Vagina (tissue), 2 donors: ENCODE results near the gene CPLANE1. TPM values are rescaled to one million over a fixed set of nuclear protein-coding genes. Genes with fewer than 3 reads are reported as not detected.

ENCODE experiments used
- DNase-seq, 2 donors: peaks; one replicate each; pipeline ENCODE4 v3.0.0-alpha.2; 2017; ENCODE audit errors: extremely low spot score in 2 of 2
- H3K27ac ChIP-seq: fragments of 200-600 bp; sonication (generic); one replicate; pipeline ENCODE4 v1.5.1; 2019
- H3K27me3 ChIP-seq: fragments of 200-600 bp; sonication (generic); one replicate; pipeline ENCODE4 v1.5.1; 2019
- H3K36me3 ChIP-seq, 2 donors: fragments of 200-600 bp; sonication (generic); one replicate each; pipeline ENCODE4 v1.5.1; 2017 to 2019
- H3K4me1 ChIP-seq: fragments of 200-600 bp; sonication (generic); one replicate; pipeline ENCODE4 v1.5.1; 2019
- H3K4me3 ChIP-seq, 2 donors: fragments of 200-600 bp; sonication (generic); 1 replicate in 1 of 2; 2 replicates in 1 of 2; pipeline ENCODE4 v1.5.1; 2016 to 2019
- H3K9me3 ChIP-seq: fragments of 200-600 bp; sonication (generic); one replicate; pipeline ENCODE4 v1.5.1; 2019
- POLR2A ChIP-seq, 2 donors: fragments of 450-650 bp; IDR thresholded peaks; one replicate each; pipeline ENCODE4 v1.6.1; 2017; ENCODE audit warnings: antibody characterized with exemption in 2 of 2, mild to moderate bottlenecking in 2 of 2, moderate library complexity in 2 of 2
- POLR2AphosphoS5 ChIP-seq, 2 donors: sonication (generic); formaldehyde crosslinking; IDR thresholded peaks; one replicate each; pipeline ENCODE4 v1.9.0; 2017; ENCODE audit warnings: antibody characterized with exemption in 2 of 2, mild to moderate bottlenecking in 2 of 2, low read depth in 1 of 2; ENCODE audit not compliant: insufficient read depth in 1 of 2
- intact Hi-C: fragments of 100-400 bp; cut with DNase I; formaldehyde crosslinking; loops from one replicate; pipeline ENCODE4 v1.15.1; 2023
- total RNA-seq: library from RNA; depleted of rRNA; stranded (reverse); fragments of >200 nt; gene quantifications from one replicate; pipeline ENCODE4 v1.2.3, GENCODE V29; 2016
- TF ChIP-seq, protein P1 (sequence below), 3 experiments: fragments of 450-650 bp in 2 of 3; fragments of 200-600 bp in 1 of 3; sonication (generic) in 1 of 3; IDR thresholded peaks; one replicate each; pipeline ENCODE4 v1.5.1; 2017 to 2019; ENCODE audit warnings: antibody characterized with exemption in 3 of 3, mild to moderate bottlenecking in 2 of 3, moderate library complexity in 2 of 3

Gene CPLANE1
- total RNA-seq, 1 donor from 2014 or later: 26.5 TPM

DNA sequence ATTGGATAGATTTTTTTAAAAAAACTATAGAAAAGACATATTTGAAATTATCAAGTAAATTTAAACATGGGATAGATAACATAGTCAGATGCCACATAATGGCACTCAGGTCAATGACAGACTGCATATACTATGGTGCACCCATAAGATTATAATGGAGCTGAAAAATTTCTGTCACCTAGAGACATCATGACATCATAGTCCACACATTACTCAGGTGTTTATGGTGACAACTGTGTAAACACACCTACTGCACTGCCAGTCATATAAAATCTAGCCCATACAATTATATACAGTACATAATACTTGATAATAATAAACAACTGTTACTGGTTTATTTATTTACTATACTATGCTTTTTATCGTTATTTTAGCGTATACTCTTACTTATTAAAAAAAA lies 58.6 kb downstream of the CPLANE1 start:
- no peak for DNase-seq
- no peak overlapping the region for H3K27ac ChIP-seq
- no peak overlapping the region for H3K4me3 ChIP-seq
- H3K36me3 ChIP-seq: peaks cover 0 to 20% of the 10 kb centered on the region in 2 donors
- no peaks in the 10 kb centered on the region for H3K4me1 ChIP-seq
- TF ChIP-seq POLR2A (IDR thresholded peaks at IDR 0.05) (no peak), POLR2AphosphoS5 (IDR thresholded peaks at IDR 0.05; ENCODE audit: insufficient read depth in 1 of 2, low read depth in 1 of 2) (no peak)
- TF ChIP-seq, protein P1, sequence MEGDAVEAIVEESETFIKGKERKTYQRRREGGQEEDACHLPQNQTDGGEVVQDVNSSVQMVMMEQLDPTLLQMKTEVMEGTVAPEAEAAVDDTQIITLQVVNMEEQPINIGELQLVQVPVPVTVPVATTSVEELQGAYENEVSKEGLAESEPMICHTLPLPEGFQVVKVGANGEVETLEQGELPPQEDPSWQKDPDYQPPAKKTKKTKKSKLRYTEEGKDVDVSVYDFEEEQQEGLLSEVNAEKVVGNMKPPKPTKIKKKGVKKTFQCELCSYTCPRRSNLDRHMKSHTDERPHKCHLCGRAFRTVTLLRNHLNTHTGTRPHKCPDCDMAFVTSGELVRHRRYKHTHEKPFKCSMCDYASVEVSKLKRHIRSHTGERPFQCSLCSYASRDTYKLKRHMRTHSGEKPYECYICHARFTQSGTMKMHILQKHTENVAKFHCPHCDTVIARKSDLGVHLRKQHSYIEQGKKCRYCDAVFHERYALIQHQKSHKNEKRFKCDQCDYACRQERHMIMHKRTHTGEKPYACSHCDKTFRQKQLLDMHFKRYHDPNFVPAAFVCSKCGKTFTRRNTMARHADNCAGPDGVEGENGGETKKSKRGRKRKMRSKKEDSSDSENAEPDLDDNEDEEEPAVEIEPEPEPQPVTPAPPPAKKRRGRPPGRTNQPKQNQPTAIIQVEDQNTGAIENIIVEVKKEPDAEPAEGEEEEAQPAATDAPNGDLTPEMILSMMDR (IDR thresholded peaks at IDR 0.05): no peak
- H3K27me3 ChIP-seq: no peaks in the 10 kb centered on the region
- no peaks in the 10 kb centered on the region for H3K9me3 ChIP-seq
- intact Hi-C loops: no loop called here

DNA sequence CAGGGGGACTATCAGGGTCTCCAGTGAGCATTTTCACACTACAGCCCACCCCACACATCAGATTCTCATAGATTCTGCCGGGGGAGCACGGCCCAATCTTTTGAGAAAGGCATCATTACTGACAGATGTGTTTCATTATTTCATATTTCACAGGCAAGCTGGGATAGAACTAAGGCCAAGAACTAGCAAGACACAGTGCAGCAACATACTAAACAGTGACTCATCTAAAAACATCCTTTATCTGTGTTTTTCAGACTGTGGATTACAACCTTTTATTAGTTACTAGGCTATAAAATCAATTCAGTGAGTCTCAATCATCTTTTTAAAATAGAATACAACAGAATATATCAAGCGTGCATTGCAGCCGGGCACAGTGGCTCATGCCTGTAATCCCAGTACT lies 59.8 kb downstream of the CPLANE1 start:
- Histone ChIP-seq H3K4me3 (no peak overlapping the region), H3K4me1 (no peaks in the 10 kb centered on the region), H3K36me3 (peaks cover 0 to 18% of the 10 kb centered on the region in 2 donors), H3K27ac (no peak overlapping the region), H3K27me3 (no peaks in the 10 kb centered on the region), H3K9me3 (no peaks in the 10 kb centered on the region)
- TF ChIP-seq POLR2AphosphoS5 (IDR thresholded peaks at IDR 0.05; ENCODE audit: insufficient read depth in 1 of 2, low read depth in 1 of 2): no peak
- TF ChIP-seq, protein P1 (IDR thresholded peaks at IDR 0.05): no peak
- no peak for TF ChIP-seq POLR2A (IDR thresholded peaks at IDR 0.05)
- intact Hi-C loops: no loop called here
- DNase-seq: no peak

DNA sequence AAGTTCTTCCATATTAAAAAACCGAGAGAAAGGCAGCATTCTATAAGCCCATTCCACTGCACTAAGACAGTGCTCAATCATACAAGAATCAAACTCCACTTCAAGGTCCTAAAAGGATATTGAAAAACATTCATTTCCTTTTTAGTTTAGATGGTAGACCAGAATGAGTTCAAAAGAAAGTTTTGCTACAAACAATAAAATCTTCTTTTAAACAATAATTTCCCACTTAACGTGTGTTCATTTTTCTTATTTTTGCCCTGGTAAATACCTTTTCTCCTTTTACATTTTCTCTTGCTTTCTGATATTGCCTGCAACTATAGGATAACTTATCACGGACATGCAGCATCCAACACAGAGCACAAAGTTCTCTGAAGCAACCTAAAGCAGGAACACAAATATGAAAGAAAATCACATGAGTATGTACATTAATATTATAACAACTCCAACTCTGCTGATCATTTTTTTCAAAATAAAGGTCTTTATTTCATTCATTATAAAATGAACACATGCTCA lies 61.7 kb downstream of the CPLANE1 start:
- Histone ChIP-seq H3K9me3 (no peaks in the 10 kb centered on the region), H3K4me1 (no peaks in the 10 kb centered on the region), H3K4me3 (no peak overlapping the region), H3K27ac (no peak overlapping the region), H3K36me3 (peaks cover 0 to 35% of the 10 kb centered on the region in 2 donors), H3K27me3 (no peaks in the 10 kb centered on the region)
- TF ChIP-seq POLR2AphosphoS5 (IDR thresholded peaks at IDR 0.05; ENCODE audit: insufficient read depth in 1 of 2, low read depth in 1 of 2): no peak
- intact Hi-C loops: no loop called here
- no peak for DNase-seq

GRCh38 chr5:37184748-37185364 lies 64.3 kb downstream of the CPLANE1 start:
- Histone ChIP-seq H3K4me1 (no peaks in the 10 kb centered on the region), H3K9me3 (no peaks in the 10 kb centered on the region), H3K27me3 (no peaks in the 10 kb centered on the region), H3K36me3 (peaks cover 0 to 43% of the 10 kb centered on the region in 2 donors), H3K27ac (no peak overlapping the region), H3K4me3 (no peak overlapping the region)
- DNase-seq: no peak
- intact Hi-C loops: no loop called here
- TF ChIP-seq, protein P1 (IDR thresholded peaks at IDR 0.05): no peak
- no peak for TF ChIP-seq POLR2A (IDR thresholded peaks at IDR 0.05)
- TF ChIP-seq POLR2AphosphoS5 (IDR thresholded peaks at IDR 0.05; ENCODE audit: insufficient read depth in 1 of 2, low read depth in 1 of 2): no peak

DNA sequence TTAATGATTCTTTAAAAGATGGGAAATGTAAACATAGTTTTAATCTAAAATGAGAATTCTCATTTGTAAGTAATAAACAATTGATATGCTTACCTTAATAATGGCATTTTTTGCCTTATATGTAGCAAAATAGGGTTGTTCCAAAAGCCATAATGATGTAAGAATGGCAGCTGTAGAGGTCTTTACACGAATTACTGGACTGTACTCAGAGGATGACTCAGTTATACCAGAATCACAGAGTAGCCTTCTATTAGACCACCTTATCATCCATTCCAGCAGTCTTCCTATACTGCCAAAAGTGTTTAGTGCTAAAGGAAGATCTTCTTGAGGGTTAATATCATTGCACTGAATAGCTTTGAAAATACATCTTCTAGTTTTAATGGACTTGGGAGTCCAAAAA lies 66.5 kb downstream of the CPLANE1 start:
- Histone ChIP-seq H3K4me1 (no peaks in the 10 kb centered on the region), H3K27ac (no peak overlapping the region), H3K4me3 (no peak overlapping the region), H3K9me3 (no peaks in the 10 kb centered on the region), H3K36me3 (peaks cover 0 to 50% of the 10 kb centered on the region in 2 donors), H3K27me3 (no peaks in the 10 kb centered on the region)
- no peak for TF ChIP-seq POLR2AphosphoS5 (IDR thresholded peaks at IDR 0.05; ENCODE audit: insufficient read depth in 1 of 2, low read depth in 1 of 2)
- TF ChIP-seq, protein P1 (IDR thresholded peaks at IDR 0.05): no peak
- TF ChIP-seq POLR2A (IDR thresholded peaks at IDR 0.05): no peak
- intact Hi-C loops: no loop called here
- no peak for DNase-seq
